ENCODE results near the gene CACNA2D1.
A peak's percentile ranks its signal among the peaks of the same experiment; 100 is the strongest.

- peak in 5 of 6 experiments; percentile 44 to 82 (median 66) for TF ChIP-seq CTCF (IDR thresholded peaks at IDR 0.05)
- TF ChIP-seq POLR2A (IDR thresholded peaks at IDR 0.05), result no peak
These were observed 399.0 kb downstream of the CACNA2D1 start for GRCh38 chr7:82044497-82045080.
